HL-60 (cell line): Measurements from ENCODE around the gene TTLL8.
A peak's percentile ranks its signal among the peaks of the same experiment; 100 is the strongest.

Source experiments
- DNase-seq, 2 experiments: peaks; one replicate each; pipeline ENCODE4 v3.0.0-alpha.2; 2010 to 2020; ENCODE audit warnings: low read depth in 1 of 2, low spot score in 1 of 2
- H3K27ac ChIP-seq: fragments of 250-450 bp; sonication (Bioruptor Pico); replicated peaks from 2 replicates; pipeline ENCODE4 v1.5.1; 2020; ENCODE audit warnings: mild to moderate bottlenecking, moderate library complexity
- H3K27me3 ChIP-seq: fragments of 250-450 bp; sonication (Bioruptor Pico); 2 replicates; pipeline ENCODE4 v1.5.1; 2021; ENCODE audit warnings: mild to moderate bottlenecking, moderate library complexity; ENCODE audit not compliant: insufficient read depth, poor library complexity, severe bottlenecking
- H3K4me3 ChIP-seq: replicated peaks from 2 replicates; pipeline ENCODE4 v1.5.1; 2011; ENCODE audit warnings: mild to moderate bottlenecking, control low read depth, low read length; ENCODE audit not compliant: insufficient read depth
- CTCF ChIP-seq: IDR thresholded peaks from one replicate; pipeline ENCODE4 v1.5.1; 2011; ENCODE audit warnings: low read length, control low read depth, inconsistent platforms; ENCODE audit not compliant: insufficient read depth
- GABPA ChIP-seq: IDR thresholded peaks from 2 replicates; pipeline ENCODE4 v1.6.1; 2012; ENCODE audit warnings: low read depth
- POLR2AphosphoS5 ChIP-seq: IDR thresholded peaks from 2 replicates; pipeline ENCODE4 v1.6.1; 2012; ENCODE audit warnings: low read depth
- REST ChIP-seq: IDR thresholded peaks from 2 replicates; pipeline ENCODE4 v1.6.1; 2012; ENCODE audit warnings: low read depth; ENCODE audit not compliant: insufficient replicate concordance
- SPI1 ChIP-seq: IDR thresholded peaks from 2 replicates; pipeline ENCODE4 v1.6.1; 2012; ENCODE audit warnings: low read depth, mild to moderate bottlenecking, borderline replicate concordance

Gene TTLL8

GRCh38 chr22:49993649-49994360 lies 64.3 kb downstream of the TTLL8 start:
- no peak for DNase-seq
- no peak overlapping the region for H3K4me3 ChIP-seq
- no peaks in the 10 kb centered on the region for H3K27me3 ChIP-seq
- H3K27ac ChIP-seq, result no peak overlapping the region
- TF ChIP-seq REST, result no peak
- no peak for TF ChIP-seq GABPA
- TF ChIP-seq POLR2AphosphoS5, result no peak
- no peak for TF ChIP-seq CTCF
- no peak for TF ChIP-seq SPI1

- peak in 1 of 2 experiments; percentile 67 for DNase-seq
These were observed 65.0 kb downstream of the TTLL8 start for GRCh38 chr22:49992921-49993648.

GRCh38 chr22:49991907-49992533 lies 66.1 kb downstream of the TTLL8 start:
- Histone ChIP-seq H3K27ac (no peak overlapping the region), H3K4me3 (no peak overlapping the region), H3K27me3 (no peaks in the 10 kb centered on the region)
- DNase-seq, result no peak
- TF ChIP-seq SPI1 (no peak), REST (no peak), CTCF (no peak), GABPA (no peak), POLR2AphosphoS5 (no peak)

More at GRCh38 chr22:49992921-49993648, 65.0 kb downstream of the TTLL8 start:
- Histone ChIP-seq H3K27me3 (no peaks in the 10 kb centered on the region), H3K4me3 (no peak overlapping the region), H3K27ac (no peak overlapping the region)
- no peak for TF ChIP-seq POLR2AphosphoS5
- peak; percentile 67 for TF ChIP-seq CTCF
- TF ChIP-seq SPI1, result no peak; the same call in 1 of the 2 replicates
